M059J (cell line): ENCODE results near the gene FZD8. TPM values are rescaled to one million over a fixed set of nuclear protein-coding genes. Genes with fewer than 3 reads are reported as not detected.
A peak's percentile ranks its signal among the peaks of the same experiment; 100 is the strongest.

Experiments
- DNase-seq: peaks from one replicate; pipeline ENCODE4 v3.0.0-alpha.2; 2012; ENCODE audit warnings: low read depth
- total RNA-seq: library from RNA; depleted of rRNA; stranded (reverse); fragments of >200 nt; shearing (Covaris generic); gene quantifications from 2 replicates; pipeline ENCODE4 v1.2.3, GENCODE V29; 2014; rRNA removed

FZD8 gene
- total RNA-seq, 1 experiment from 2014 or later, result 5.1 TPM

- DNase-seq, result peak; percentile 24
These were observed 35.7 kb downstream of the FZD8 start for GRCh38 chr10:35606430-35606829.

- no peak for DNase-seq
These were observed 36.9 kb downstream of the FZD8 start, which contains the start of gene GJD4 for GRCh38 chr10:35605191-35605590. Gene GJD4 (plus strand): TSS chr10:35605341. CDS start chr10:35605568, 227 bp downstream.

- DNase-seq, result no peak
These were observed 41.9 kb downstream of the FZD8 start for GRCh38 chr10:35600193-35600592.

DNA sequence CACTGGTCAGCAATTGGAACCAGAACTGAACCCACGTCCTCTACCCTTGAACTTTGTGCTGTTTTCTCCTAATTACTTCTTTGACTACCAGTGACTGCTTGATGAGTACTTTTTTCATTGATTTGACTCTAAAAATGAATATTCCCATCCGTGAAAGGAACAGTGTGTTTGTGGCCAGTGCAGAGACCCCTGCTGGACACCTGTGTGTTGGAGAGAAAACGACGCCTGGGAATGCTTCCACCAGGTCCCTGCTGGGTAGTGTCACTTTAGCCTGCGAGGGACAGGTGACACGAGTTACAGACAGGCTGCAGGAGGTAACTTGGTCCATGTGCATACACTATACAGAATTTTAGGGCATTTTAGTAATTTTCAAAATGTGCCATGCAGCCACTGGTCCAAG lies 43.7 kb downstream of the FZD8 start:
- DNase-seq, result no peak

DNA sequence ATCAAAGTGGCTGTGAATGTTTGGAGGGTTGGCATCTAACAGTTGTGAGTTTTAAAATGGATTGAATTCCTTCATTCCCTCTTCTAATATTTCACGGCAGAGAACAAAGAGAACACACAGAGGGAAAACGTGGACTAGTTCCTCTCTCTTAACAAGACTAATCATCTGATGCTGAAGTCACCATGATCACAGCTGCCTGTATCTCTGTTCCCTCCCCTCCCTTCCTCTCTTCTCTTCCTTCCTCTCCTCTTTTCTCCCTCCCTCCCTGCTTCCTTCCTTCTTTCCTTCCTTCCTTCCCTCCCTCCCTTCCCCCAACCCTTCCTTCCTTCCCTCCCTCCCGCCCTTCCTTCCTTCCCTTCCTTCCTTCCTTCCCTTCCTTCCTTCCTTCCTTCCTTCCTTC lies 47.0 kb downstream of the FZD8 start:
- DNase-seq, result no peak

DNA sequence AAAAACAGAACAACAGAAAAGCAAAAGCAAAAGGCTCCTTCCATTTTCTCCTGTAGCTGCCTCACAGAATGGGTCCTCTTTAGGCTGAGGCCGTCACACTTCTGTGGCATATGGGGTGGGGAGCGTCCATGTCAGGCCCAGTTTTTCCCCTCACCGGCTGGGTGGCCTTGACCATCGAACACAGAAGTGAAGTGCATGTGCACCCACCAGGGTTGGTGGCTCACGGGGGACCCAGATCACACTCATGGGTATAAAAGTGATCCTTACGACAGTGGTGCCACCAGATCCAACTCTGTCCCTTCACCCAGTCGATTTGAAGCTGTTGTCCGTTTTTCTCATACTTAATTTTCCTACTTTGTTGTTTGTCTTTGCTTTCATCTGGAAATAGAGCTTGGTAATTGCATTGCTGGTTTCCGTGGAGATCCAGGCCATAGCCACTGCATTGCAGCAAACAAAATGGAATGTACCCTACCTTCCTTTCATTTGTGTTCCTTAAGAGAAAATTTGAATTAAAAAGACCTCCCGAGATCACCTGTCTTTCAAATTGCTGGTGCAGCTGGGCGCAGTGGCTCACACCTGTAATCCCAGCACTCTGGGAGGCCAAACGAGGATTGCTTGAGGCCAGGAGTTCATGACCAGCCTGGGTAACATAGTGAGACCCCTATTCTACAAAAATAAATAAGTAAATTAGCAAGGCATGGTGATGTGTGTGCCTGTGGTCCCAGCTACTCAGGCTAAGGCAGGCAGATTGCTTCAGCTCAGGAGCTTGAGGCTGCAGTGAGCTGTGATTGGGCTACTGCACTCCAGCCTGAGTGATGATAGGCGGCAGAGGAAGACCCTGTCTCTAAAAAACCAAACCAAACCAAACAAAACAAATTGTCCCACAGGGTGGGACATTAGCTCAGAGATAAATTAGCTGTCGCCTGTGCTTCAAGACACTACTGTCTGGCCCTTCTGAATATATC lies 47.7 kb downstream of the FZD8 start:
- no peak for DNase-seq

DNA sequence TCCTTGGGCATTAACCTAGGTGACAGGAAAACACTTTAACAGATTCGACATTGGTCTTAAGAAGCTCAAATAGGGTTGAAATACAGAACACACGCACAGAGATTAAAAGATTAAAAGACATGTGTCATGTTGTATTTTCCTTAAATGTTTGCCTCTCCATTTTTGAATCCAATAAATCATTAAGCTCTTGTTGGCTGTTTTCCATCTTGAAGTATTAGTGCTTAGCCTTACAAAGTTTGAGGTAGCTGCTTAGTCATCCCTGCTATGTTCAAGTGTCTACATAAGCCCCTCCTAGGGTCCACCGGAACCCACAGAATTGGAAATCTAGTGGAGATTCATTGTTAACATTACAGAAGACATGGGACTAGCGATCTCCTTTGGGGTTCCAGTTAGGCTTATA lies 49.7 kb downstream of the FZD8 start:
- no peak for DNase-seq

GRCh38 chr10:35588836-35589235 lies 53.3 kb downstream of the FZD8 start:
- DNase-seq, result no peak

Other genes with a start within 250 kb of the FZD8 start
- not detected in 2 replicates for gene GJD4, start 37.0 kb downstream of the FZD8 start, total RNA-seq